ENCODE data around the gene A3GALT2.

Gene A3GALT2

GRCh38 chr1:33336580-33336979 lies 15.7 kb upstream of the A3GALT2 start:
- H3K9me2 ChIP-seq (replicated peaks; ENCODE audit: low read depth, low read length) = no peaks in the 10 kb centered on the region
- peaks cover 4% of the 10 kb centered on the region for H3K4me1 ChIP-seq (ENCODE audit: insufficient read depth, low read length, poor library complexity, severe bottlenecking)
- TF ChIP-seq EZH2phosphoT487 (IDR thresholded peaks at IDR 0.05; ENCODE audit: borderline replicate concordance) = no peak
- TF ChIP-seq, protein P1, sequence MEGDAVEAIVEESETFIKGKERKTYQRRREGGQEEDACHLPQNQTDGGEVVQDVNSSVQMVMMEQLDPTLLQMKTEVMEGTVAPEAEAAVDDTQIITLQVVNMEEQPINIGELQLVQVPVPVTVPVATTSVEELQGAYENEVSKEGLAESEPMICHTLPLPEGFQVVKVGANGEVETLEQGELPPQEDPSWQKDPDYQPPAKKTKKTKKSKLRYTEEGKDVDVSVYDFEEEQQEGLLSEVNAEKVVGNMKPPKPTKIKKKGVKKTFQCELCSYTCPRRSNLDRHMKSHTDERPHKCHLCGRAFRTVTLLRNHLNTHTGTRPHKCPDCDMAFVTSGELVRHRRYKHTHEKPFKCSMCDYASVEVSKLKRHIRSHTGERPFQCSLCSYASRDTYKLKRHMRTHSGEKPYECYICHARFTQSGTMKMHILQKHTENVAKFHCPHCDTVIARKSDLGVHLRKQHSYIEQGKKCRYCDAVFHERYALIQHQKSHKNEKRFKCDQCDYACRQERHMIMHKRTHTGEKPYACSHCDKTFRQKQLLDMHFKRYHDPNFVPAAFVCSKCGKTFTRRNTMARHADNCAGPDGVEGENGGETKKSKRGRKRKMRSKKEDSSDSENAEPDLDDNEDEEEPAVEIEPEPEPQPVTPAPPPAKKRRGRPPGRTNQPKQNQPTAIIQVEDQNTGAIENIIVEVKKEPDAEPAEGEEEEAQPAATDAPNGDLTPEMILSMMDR (conservative IDR thresholded peaks at IDR 0.05; ENCODE audit: low read length) = no peak
- H3K9me3 ChIP-seq (ENCODE audit: insufficient read depth, low read depth, low read length) = no peaks in the 10 kb centered on the region
- no peak overlapping the region for H3K9ac ChIP-seq (ENCODE audit: low read depth, low read length, poor library complexity, severe bottlenecking)
- H3K4me3 ChIP-seq (ENCODE audit: low read length, poor library complexity, severe bottlenecking) = no peak overlapping the region
- H3K79me2 ChIP-seq (ENCODE audit: insufficient read depth, low read length) = peaks cover 86% of the 10 kb centered on the region
- H3K4me2 ChIP-seq (ENCODE audit: low read depth, low read length, poor library complexity, severe bottlenecking) = no peak overlapping the region
- no peaks in the 10 kb centered on the region for H3K27me3 ChIP-seq (ENCODE audit: insufficient read depth, low read length, poor library complexity, severe bottlenecking)
- no peaks in the 10 kb centered on the region for H3F3A ChIP-seq (ENCODE audit: low read depth)
- no peak overlapping the region for H2AFZ ChIP-seq (ENCODE audit: low read length)
- H3K36me3 ChIP-seq (ENCODE audit: insufficient read depth, low read length) = peaks cover 33% of the 10 kb centered on the region; the same call in 1 of the 2 replicates
- peaks cover 36% of the 10 kb centered on the region for H4K20me1 ChIP-seq (ENCODE audit: insufficient read depth, low read length, poor library complexity, severe bottlenecking)

GRCh38 chr1:33335020-33335419 lies 14.1 kb upstream of the A3GALT2 start:
- Histone ChIP-seq H3K4me1 (ENCODE audit: insufficient read depth, low read length, poor library complexity, severe bottlenecking) (no peaks in the 10 kb centered on the region), H3K27me3 (ENCODE audit: insufficient read depth, low read length, poor library complexity, severe bottlenecking) (no peaks in the 10 kb centered on the region), H3K9me2 (replicated peaks; ENCODE audit: low read depth, low read length) (no peaks in the 10 kb centered on the region), H3K9ac (ENCODE audit: low read depth, low read length, poor library complexity, severe bottlenecking) (no peak overlapping the region), H3K4me2 (ENCODE audit: low read depth, low read length, poor library complexity, severe bottlenecking) (no peak overlapping the region), H3F3A (ENCODE audit: low read depth) (no peaks in the 10 kb centered on the region), H2AFZ (ENCODE audit: low read length) (no peak overlapping the region), H3K36me3 (ENCODE audit: insufficient read depth, low read length) (peaks cover 49% of the 10 kb centered on the region; the same call in 1 of the 2 replicates), H3K9me3 (ENCODE audit: insufficient read depth, low read depth, low read length) (no peaks in the 10 kb centered on the region), H3K4me3 (ENCODE audit: low read length, poor library complexity, severe bottlenecking) (no peak overlapping the region), H3K79me2 (ENCODE audit: insufficient read depth, low read length) (peaks cover 70% of the 10 kb centered on the region), H4K20me1 (ENCODE audit: insufficient read depth, low read length, poor library complexity, severe bottlenecking) (peaks cover 22% of the 10 kb centered on the region)
- TF ChIP-seq EZH2phosphoT487 (IDR thresholded peaks at IDR 0.05; ENCODE audit: borderline replicate concordance) = no peak
- TF ChIP-seq, protein P1 (conservative IDR thresholded peaks at IDR 0.05; ENCODE audit: low read length) = no peak

- Histone ChIP-seq H3K4me2 (ENCODE audit: low read depth, low read length, poor library complexity, severe bottlenecking) (no peak overlapping the region), H3K9ac (ENCODE audit: low read depth, low read length, poor library complexity, severe bottlenecking) (no peak overlapping the region), H4K20me1 (ENCODE audit: insufficient read depth, low read length, poor library complexity, severe bottlenecking) (peaks cover 16% of the 10 kb centered on the region), H3K4me3 (ENCODE audit: low read length, poor library complexity, severe bottlenecking) (no peak overlapping the region), H3K4me1 (ENCODE audit: insufficient read depth, low read length, poor library complexity, severe bottlenecking) (no peaks in the 10 kb centered on the region), H3K9me3 (ENCODE audit: insufficient read depth, low read depth, low read length) (no peaks in the 10 kb centered on the region), H3K36me3 (ENCODE audit: insufficient read depth, low read length) (peaks cover 58% of the 10 kb centered on the region; the same call in 1 of the 2 replicates), H3K9me2 (replicated peaks; ENCODE audit: low read depth, low read length) (no peaks in the 10 kb centered on the region), H3K27me3 (ENCODE audit: insufficient read depth, low read length, poor library complexity, severe bottlenecking) (no peaks in the 10 kb centered on the region), H2AFZ (ENCODE audit: low read length) (no peak overlapping the region), H3K79me2 (ENCODE audit: insufficient read depth, low read length) (peaks cover 61% of the 10 kb centered on the region), H3F3A (ENCODE audit: low read depth) (no peaks in the 10 kb centered on the region)
- TF ChIP-seq, protein P1 (conservative IDR thresholded peaks at IDR 0.05; ENCODE audit: low read length) = no peak
- no peak for TF ChIP-seq EZH2phosphoT487 (IDR thresholded peaks at IDR 0.05; ENCODE audit: borderline replicate concordance)
These were observed 13.2 kb upstream of the A3GALT2 start for GRCh38 chr1:33334081-33334552.
